C4-2B (cell line): ENCODE results near the gene SLC10A2.

Experiments used
- ZFX ChIP-seq: fragments of 450-650 bp; IDR thresholded peaks from 2 replicates; pipeline ENCODE4 v1.6.1; 2017
- TF ChIP-seq, protein P1 (sequence below): fragments of 450-650 bp; conservative IDR thresholded peaks from 2 replicates; pipeline ENCODE4 v1.5.1; 2017; ENCODE audit warnings: mild to moderate bottlenecking

DNA sequence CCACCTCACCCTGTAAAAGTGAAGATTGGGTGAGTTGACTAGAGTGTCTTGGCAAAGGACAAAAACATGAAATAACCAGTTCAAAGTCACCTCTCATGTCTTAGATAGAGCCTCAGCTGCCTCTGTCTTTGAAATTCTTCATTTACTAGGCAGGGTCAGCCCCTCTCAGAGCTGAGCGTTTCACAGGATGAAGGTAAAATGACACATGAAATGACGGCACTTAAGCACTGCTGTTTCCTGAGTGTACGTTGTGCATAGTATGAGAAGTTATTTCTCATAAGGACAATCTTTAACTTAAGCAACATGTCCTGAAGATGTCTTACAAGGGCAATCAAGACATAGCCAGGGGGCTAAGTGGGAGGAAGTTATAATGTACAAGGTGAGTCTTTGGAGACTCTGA lies 32.3 kb upstream of the SLC10A2 start:
- TF ChIP-seq, protein P1, sequence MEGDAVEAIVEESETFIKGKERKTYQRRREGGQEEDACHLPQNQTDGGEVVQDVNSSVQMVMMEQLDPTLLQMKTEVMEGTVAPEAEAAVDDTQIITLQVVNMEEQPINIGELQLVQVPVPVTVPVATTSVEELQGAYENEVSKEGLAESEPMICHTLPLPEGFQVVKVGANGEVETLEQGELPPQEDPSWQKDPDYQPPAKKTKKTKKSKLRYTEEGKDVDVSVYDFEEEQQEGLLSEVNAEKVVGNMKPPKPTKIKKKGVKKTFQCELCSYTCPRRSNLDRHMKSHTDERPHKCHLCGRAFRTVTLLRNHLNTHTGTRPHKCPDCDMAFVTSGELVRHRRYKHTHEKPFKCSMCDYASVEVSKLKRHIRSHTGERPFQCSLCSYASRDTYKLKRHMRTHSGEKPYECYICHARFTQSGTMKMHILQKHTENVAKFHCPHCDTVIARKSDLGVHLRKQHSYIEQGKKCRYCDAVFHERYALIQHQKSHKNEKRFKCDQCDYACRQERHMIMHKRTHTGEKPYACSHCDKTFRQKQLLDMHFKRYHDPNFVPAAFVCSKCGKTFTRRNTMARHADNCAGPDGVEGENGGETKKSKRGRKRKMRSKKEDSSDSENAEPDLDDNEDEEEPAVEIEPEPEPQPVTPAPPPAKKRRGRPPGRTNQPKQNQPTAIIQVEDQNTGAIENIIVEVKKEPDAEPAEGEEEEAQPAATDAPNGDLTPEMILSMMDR, result no peak
- no peak for TF ChIP-seq ZFX
